ENCODE measurements around the gene PDF.

PDF gene

GRCh38 chr16:69339289-69340094 lies 9.1 kb upstream of the PDF start, which contains the start of the genes COG8 and NIP7:
TSS of gene COG8 (minus strand) at chr16:69339564. CDS start at chr16:69339552, 12 bp downstream.
TSS of gene NIP7 (plus strand) at chr16:69339772. CDS start at chr16:69339830, 58 bp downstream.
- DNase-seq, result peak; percentile 84 to 89

GRCh38 chr16:69338557-69339288 lies 8.3 kb upstream of the PDF start:
- no peak for DNase-seq

DNA sequence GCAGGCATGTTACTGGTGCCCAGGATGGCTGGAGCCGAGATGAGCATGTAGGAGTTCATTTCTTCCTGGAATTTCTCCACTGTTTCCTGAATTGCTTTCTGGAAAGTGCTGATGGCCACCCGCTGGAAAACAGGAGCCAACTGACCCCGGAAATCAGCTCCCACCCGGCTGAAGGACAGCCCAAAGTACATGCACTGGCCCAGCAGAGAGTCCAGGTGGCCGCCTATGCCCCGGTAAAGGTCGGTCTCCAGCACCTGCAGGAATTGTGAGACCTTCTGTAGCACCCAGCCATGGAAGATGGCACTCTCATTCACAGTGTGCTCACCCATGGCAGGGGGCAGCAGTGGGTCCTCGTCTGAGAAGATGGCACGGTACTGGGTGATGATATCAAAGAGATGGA lies 4.3 kb upstream of the PDF start:
- DNase-seq, result no peak

- DNase-seq, result peak; percentile 49 to 61
Measured at GRCh38 chr16:69329369-69330285, 761 bp downstream of the PDF start.

GRCh38 chr16:69328854-69329316 lies 1.5 kb downstream of the PDF start:
- DNase-seq, result no peak

- DNase-seq, result no peak
Measured at GRCh38 chr16:69327585-69328310, 2.6 kb downstream of the PDF start.

GRCh38 chr16:69326172-69326873 lies 4.1 kb downstream of the PDF start:
- no peak for DNase-seq

DNA sequence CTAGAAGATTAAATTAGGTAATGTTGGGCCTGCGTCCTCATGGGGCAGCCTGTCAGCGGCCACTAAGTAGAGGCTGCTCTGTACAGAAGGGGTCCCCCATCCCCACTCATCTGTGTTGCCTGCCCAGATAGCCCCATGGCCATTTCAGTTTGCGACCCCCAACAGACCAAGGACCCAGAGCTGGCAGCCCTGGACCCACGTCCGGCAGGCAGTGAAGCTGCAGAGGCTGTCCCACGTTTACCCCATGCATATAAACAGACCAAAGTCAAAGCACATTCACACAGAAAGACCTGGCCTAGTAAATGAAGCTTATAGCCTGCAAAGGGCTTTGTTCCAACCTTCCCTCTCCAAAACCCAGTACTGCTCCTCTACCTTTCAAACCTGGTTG lies 4.6 kb downstream of the PDF start:
- DNase-seq, result no peak

- DNase-seq, result no peak
Measured at GRCh38 chr16:69324585-69325253, 5.7 kb downstream of the PDF start.

DNA sequence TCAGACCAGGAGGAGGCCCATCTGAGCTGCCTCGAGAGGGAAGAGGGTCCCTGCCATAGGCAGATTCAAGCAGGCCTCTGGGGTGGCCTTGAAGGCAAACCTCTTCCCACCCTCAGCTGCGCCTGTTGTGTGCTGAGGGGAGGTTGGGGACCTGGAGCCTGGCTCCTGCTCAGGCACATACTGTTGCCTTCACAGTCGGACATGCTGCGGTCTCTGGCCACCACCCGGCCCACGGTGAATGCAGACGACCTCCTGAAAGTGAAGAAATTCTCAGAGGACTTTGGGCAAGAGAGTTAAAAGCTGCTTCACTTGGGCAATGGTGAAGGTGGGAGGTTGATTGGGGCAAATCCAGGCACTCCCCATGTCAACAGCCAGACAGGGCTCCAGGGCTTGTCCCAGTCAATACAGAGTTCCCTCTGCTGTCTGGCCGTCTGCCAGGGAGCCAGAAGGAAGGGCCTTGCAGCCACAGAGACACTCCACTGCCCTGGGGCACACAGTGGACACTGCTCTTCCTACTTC lies 6.3 kb downstream of the PDF start:
- no peak for DNase-seq

DNA sequence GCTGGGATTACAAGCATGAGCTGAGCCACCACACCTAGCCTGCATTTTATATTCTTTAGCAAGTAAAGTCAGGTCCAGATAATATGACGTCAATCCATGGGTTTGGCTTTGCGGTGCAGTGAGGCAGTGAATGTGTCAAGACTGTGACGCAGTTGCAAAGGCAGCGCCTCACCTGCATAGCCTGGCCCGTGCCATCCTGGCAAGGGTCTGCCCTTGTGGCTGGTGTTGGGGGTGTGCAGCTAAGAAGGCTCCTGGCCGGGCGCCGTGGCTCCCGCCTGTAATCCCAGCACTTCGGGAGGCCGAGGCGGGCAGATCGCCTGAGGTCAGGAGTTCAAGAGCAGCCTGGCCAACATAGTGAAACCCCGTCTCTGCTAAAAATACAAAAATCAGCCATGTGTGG lies 7.0 kb downstream of the PDF start:
- no peak for DNase-seq

- no peak for DNase-seq
Measured at GRCh38 chr16:69322343-69322742, 8.0 kb downstream of the PDF start.

- DNase-seq, result no peak
Measured at GRCh38 chr16:69321080-69321479, 9.3 kb downstream of the PDF start.

- DNase-seq, result no peak
Measured at GRCh38 chr16:69320740-69321073, 9.7 kb downstream of the PDF start.

DNA sequence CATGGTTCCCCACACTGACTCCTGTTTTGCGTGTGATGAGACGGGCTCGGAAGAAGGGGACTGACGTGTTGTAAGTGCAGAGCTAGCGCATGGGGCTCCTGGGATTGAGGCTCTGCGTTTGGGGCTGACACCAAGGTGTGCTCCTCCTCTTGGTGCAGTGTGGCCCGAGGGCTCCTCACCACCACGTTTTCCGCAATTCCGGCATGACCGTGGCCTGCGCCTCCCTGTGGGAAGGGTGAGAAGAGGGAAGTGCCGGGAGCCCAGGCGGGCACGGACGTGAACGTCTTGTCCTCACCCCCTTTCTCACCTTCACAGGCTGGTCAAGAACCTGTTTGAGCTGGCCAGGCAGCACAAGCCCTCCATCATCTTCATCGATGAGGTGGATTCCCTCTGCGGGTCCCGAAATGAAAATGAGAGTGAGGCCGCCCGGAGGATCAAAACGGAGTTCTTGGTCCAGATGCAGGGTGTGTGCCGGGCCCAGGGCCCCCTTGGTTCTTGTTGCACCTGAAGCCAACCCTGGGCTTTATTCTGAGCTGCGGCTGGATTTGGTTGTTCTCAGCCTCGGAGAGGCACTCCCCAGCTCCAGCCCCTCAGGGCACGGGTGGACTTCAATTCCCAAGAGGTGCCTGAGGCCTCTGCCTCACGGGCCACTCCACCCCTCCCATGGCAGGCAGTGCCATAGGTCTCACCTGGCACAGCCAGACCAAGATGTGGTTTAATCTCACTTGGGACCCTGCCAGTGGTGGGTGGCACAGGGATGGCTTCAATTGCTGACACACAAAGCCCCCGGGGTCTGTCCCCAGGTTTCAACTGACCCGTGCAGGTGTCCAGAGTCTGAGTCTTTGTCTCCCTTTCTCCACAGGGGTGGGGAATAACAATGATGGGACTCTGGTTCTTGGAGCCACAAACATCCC lies 10.3 kb downstream of the PDF start:
- no peak for DNase-seq

DNA sequence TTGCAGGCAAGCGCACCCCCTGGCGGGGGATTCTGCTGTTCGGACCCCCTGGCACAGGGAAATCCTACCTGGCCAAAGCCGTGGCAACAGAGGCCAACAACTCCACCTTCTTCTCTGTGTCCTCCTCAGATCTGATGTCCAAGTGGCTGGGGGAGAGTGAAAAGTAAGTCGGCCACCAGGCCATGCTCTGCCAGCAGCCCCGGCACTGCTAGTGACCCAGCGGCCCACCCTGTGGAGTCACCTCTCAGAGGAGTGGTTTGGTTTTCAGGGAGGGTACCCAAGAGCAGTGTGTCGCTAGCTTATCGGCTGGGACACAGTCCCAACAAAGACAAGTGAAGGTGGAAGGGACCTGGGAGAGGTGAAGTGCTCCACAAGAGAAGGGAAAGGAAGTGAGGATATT lies 11.0 kb downstream of the PDF start:
- DNase-seq, result no peak

DNA sequence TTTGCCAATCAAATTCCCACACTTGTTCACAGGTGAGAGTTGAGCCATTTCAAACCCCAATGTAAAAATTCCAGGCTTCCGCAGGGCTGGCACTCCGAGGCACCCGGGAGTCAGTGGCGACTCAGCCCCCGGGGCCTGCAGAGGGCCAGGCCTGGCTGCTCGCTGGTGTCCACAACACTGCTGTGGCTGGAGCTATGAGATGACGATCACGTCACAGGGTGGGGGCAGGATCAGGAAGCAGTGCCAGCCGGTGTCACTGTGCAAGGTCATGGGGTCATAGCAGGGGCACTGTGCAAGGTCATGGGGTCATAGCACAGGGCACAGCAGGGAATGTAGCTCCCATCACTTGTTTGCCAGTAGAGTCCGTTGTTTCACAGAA lies 11.5 kb downstream of the PDF start:
- no peak for DNase-seq

DNA sequence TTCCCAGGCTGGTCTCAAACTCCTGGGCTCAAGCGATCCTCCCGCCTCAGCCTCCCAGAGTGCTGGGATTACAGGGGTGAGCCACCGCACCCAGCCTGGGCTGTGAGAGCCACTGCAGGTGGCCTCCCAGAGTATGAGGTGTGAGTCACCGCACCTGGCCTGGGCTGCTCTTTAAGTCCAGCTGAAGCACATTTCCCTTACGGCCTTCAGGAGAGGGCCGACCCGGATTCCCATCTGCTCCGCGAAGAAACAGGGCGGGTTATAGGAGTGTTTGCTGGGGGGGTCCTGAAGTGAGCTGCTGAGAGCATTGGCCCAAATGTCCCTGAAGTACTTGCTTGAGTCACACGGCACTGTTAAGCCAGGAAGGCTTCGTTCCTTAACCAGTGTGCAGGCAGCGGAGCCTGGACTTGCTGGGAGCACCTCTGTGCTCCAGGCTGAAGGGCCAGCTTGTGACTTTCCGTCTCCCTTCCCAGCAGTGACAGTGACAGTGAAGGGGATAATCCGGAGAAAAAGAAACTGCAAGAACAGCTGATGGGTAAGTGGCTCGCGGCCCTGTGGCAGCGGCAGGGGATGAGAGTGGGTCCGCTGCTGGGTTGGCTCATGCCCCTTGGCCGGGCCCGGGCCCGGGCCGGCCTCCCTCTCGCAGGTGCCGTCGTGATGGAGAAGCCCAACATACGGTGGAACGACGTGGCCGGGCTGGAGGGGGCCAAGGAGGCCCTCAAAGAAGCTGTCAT lies 12.0 kb downstream of the PDF start:
- no peak for DNase-seq

DNA sequence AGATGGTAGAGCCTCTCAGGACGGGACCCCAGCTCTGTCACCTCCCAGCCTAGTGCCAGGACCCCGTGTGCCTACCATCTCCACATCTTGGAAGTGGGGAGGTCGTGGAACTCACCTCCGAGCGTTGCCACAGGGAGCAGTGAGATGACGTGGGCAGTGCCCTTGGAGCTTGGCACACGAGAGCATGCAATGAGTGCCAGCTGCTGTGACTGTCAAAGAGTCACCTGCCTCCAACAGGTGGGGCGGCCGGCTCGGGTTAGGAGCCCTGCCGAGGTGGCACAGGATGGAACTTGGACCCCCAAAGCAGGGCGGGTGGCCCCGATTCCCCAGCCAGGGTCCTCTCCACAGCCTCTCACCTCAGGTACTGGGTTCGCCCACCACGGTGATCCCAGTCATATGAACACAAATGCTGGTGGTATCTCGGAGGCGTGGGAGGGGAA lies 13.8 kb downstream of the PDF start:
- DNase-seq, result no peak

Data from stimulated activated CD4-positive, alpha-beta T cell treated with anti-CD3 and anti-CD28 coated beads, Interleukin-4, amount 100 ng/mL, for 4 hours (primary cell).